Measurements from ENCODE around the gene CSRNP3.

GRCh38 chr2:165645930-165646831 lies 176.7 kb downstream of the CSRNP3 start:
- TF ChIP-seq CTCF (IDR thresholded peaks at IDR 0.05) (no peak), POLR2A (IDR thresholded peaks at IDR 0.05; ENCODE audit: low read length) (no peak), BHLHE40 (IDR thresholded peaks at IDR 0.05; ENCODE audit: low read depth, low read length) (no peak), EHMT2 (IDR thresholded peaks at IDR 0.05; ENCODE audit: low read depth) (no peak), MAFK (IDR thresholded peaks at IDR 0.05; ENCODE audit: partially characterized antibody) (no peak), KDM5A (IDR thresholded peaks at IDR 0.05) (no peak), RAD21 (conservative IDR thresholded peaks at IDR 0.05 in 1 of 2, IDR thresholded peaks at IDR 0.05 in 1 of 2) (no peak)
